WTC11 (cell line): Measurements from ENCODE around the gene HECW1. TPM values are rescaled to one million over a fixed set of nuclear protein-coding genes. Genes with fewer than 3 reads are reported as not detected.

Experiments
- ATAC-seq: fragments of 200-7000 bp; cut with Tn5 transposase; 2 replicates; pipeline ENCODE4 v1.10.0; 2021; ENCODE audit warnings: mild to moderate bottlenecking, moderate library complexity
- CTCF ChIA-PET: fragments of 300-600 bp; sonication (Branson Sonifier 250); formaldehyde crosslinking; loops from one replicate; lab custom pipeline; 2021; ENCODE audit warnings: antibody characterized with exemption; lab: Charles Lee
- POLR2A ChIA-PET: fragments of 350-600 bp; sonication (Branson Sonifier 250); formaldehyde crosslinking; loops from one replicate; lab custom pipeline; 2021; ENCODE audit warnings: antibody characterized with exemption; lab: Charles Lee
- DNase-seq: peaks from one replicate; pipeline ENCODE4 v3.0.0; 2021; ENCODE audit warnings: low spot score
- H3K27ac Mint-ChIP-seq: 2 replicates; pipeline ENCODE4 v1.8.0; 2021; ENCODE audit warnings: mixed read lengths
- H3K27me3 Mint-ChIP-seq: 2 replicates; pipeline ENCODE4 v1.8.0; 2021; ENCODE audit warnings: low read depth, mild to moderate bottlenecking, moderate library complexity, mixed read lengths
- H3K36me3 Mint-ChIP-seq: 2 replicates; pipeline ENCODE4 v1.8.0; 2021; ENCODE audit warnings: mixed read lengths
- H3K4me1 Mint-ChIP-seq: 2 replicates; pipeline ENCODE4 v1.8.0; 2022; ENCODE audit warnings: mixed read lengths
- H3K4me3 Mint-ChIP-seq: 2 replicates; pipeline ENCODE4 v1.8.0; 2021; ENCODE audit warnings: mild to moderate bottlenecking, moderate library complexity, mixed read lengths
- H3K9me3 Mint-ChIP-seq: 2 replicates; pipeline ENCODE4 v1.8.0; 2021; ENCODE audit warnings: mixed read lengths
- CBFB ChIP-seq: sonication (generic); formaldehyde crosslinking; IDR thresholded peaks from 2 replicates; pipeline ENCODE4 v1.8.1; 2022; ENCODE audit warnings: mild to moderate bottlenecking, low read depth, missing genetic modification reagents
- CDX4 ChIP-seq: fragments of 250-450 bp; sonication (Bioruptor Pico); IDR thresholded peaks from 2 replicates; pipeline ENCODE4 v1.9.0; 2021; ENCODE audit warnings: moderate library complexity, mild to moderate bottlenecking, inconsistent platforms, borderline replicate concordance
- CREM ChIP-seq: sonication (generic); formaldehyde crosslinking; IDR thresholded peaks from 2 replicates; pipeline ENCODE4 v1.8.1; 2022; ENCODE audit warnings: mild to moderate bottlenecking, missing genetic modification reagents, moderate library complexity
- ETV6 ChIP-seq: sonication (generic); formaldehyde crosslinking; IDR thresholded peaks from 2 replicates; pipeline ENCODE4 v1.8.1; 2022; ENCODE audit warnings: mild to moderate bottlenecking, missing genetic modification reagents
- HMGXB4 ChIP-seq: sonication (generic); formaldehyde crosslinking; IDR thresholded peaks from 2 replicates; pipeline ENCODE4 v1.8.1; 2023; ENCODE audit warnings: mild to moderate bottlenecking, moderate library complexity, missing genetic modification reagents
- IRF1 ChIP-seq: sonication (generic); formaldehyde crosslinking; IDR thresholded peaks from 2 replicates; pipeline ENCODE4 v1.8.0; 2023; ENCODE audit warnings: missing genetic modification reagents
- SOX15 ChIP-seq: fragments of 250-450 bp; sonication (Bioruptor Pico); IDR thresholded peaks from 2 replicates; pipeline ENCODE4 v1.9.0; 2021; ENCODE audit warnings: mild to moderate bottlenecking
- ZNF121 ChIP-seq: sonication (generic); formaldehyde crosslinking; IDR thresholded peaks from 2 replicates; pipeline ENCODE4 v1.8.0; 2023; ENCODE audit warnings: missing genetic modification reagents
- ZNF138 ChIP-seq: sonication (generic); formaldehyde crosslinking; conservative IDR thresholded peaks from 2 replicates; pipeline ENCODE4 v1.8.1; 2022; ENCODE audit warnings: mild to moderate bottlenecking, moderate library complexity, missing genetic modification reagents
- ZNF423 ChIP-seq: fragments of 250-450 bp; sonication (Bioruptor Pico); IDR thresholded peaks from 2 replicates; pipeline ENCODE4 v2.1.2; 2022; ENCODE audit warnings: mild to moderate bottlenecking, moderate library complexity
- ZNF512 ChIP-seq: sonication (generic); formaldehyde crosslinking; IDR thresholded peaks from 2 replicates; pipeline ENCODE4 v1.8.1; 2022; ENCODE audit warnings: missing genetic modification reagents, borderline replicate concordance
- total RNA-seq: library from RNA; stranded (reverse); gene quantifications from 3 replicates; pipeline ENCODE4 v1.2.3, GENCODE V29; 2021
- TF ChIP-seq, protein P1 (sequence below): sonication (generic); formaldehyde crosslinking; IDR thresholded peaks from 2 replicates; pipeline ENCODE4 v1.8.1; 2022; ENCODE audit warnings: mild to moderate bottlenecking, moderate library complexity, missing genetic modification reagents
- TF ChIP-seq, protein P2 (sequence below): sonication (generic); formaldehyde crosslinking; IDR thresholded peaks from 2 replicates; pipeline ENCODE4 v1.8.1; 2023; ENCODE audit warnings: mild to moderate bottlenecking, missing genetic modification reagents, moderate library complexity
- TF ChIP-seq, protein P3 (sequence below): sonication (generic); formaldehyde crosslinking; IDR thresholded peaks from 2 replicates; pipeline ENCODE4 v1.8.0; 2022; ENCODE audit warnings: mild to moderate bottlenecking, missing genetic modification reagents
- TF ChIP-seq, protein P4 (sequence below): sonication (generic); formaldehyde crosslinking; IDR thresholded peaks from 2 replicates; pipeline ENCODE4 v1.8.1; 2023; ENCODE audit warnings: mild to moderate bottlenecking, missing genetic modification reagents
- TF ChIP-seq, protein P5 (sequence below): fragments of 250-450 bp; sonication (Bioruptor Pico); conservative IDR thresholded peaks from 2 replicates; pipeline ENCODE4 v1.9.0; 2021; ENCODE audit warnings: mild to moderate bottlenecking
- TF ChIP-seq, protein P6 (sequence below): sonication (generic); formaldehyde crosslinking; IDR thresholded peaks from 2 replicates; pipeline ENCODE4 v1.8.1; 2022; ENCODE audit warnings: low read depth, missing genetic modification reagents, borderline replicate concordance

HECW1 gene
- total RNA-seq, 1 experiment from 2014 or later = 6.1 TPM

DNA sequence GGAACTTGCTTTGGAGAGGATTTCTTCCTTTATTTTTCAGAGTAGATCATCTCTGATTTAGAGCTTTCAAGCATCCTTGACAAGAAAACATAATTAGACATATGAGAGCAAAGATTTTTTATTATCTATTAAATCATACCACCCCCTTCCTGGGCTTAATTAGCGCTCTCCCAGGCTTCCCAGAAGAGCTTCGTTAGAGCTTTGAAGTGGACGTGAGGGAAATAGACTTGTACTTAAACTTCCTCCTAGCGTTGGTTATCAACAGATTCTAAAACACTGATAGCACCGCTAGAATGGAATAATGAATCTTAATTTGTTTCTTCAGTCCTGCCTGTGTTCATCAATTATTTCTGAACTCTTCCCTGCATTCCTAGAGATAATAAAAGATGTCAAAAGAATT lies 296.5 kb downstream of the HECW1 start:
- CTCF ChIA-PET = no interaction called here
- Mint-ChIP-seq H3K9me3 (no peaks in the 10 kb centered on the region), H3K27ac (no peak overlapping the region), H3K27me3 (no peaks in the 10 kb centered on the region), H3K36me3 (no peaks in the 10 kb centered on the region), H3K4me1 (peaks cover 10% of the 10 kb centered on the region), H3K4me3 (no peak overlapping the region)
- DNase-seq (no peak), ATAC-seq (no peak)
- TF ChIP-seq, protein P1, sequence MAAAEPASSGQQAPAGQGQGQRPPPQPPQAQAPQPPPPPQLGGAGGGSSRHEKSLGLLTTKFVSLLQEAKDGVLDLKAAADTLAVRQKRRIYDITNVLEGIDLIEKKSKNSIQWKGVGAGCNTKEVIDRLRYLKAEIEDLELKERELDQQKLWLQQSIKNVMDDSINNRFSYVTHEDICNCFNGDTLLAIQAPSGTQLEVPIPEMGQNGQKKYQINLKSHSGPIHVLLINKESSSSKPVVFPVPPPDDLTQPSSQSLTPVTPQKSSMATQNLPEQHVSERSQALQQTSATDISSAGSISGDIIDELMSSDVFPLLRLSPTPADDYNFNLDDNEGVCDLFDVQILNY (CRISPR knock-in tag) = no peak
- POLR2A ChIA-PET = no interaction called here

DNA sequence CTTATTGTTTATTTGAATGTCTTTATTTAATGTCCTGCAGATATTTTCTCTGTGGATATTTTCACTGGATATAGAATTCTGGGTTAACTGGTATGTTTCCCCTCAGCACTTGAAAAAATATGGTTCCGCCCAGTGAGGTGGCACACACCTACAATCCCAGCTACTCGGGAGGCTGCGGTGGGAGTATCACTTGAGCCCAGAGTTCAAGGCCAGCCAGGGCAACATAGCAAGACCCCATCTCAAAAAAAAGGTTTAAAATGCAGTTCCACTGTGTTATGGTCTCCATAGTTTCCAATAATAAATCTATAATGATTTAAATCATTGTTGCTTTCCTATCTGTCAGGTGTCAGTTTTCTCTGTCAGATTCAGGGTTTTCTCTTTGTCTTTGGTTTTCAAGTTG lies 305.0 kb downstream of the HECW1 start:
- Mint-ChIP-seq H3K4me1 (no peaks in the 10 kb centered on the region; the same call in 1 of the 2 replicates), H3K27ac (no peak overlapping the region), H3K27me3 (no peaks in the 10 kb centered on the region), H3K36me3 (peaks cover 22% of the 10 kb centered on the region), H3K4me3 (no peak overlapping the region), H3K9me3 (peaks cover 23% of the 10 kb centered on the region)
- ChIA-PET CTCF (interaction anchor here (1.0 to 1.1 kb wide), 2 partner anchors 22 to 165 kb away, joined by 3 to 4 read pairs; partner anchors contain the start of gene STK17A), POLR2A (no interaction called here)
- DNase-seq (no peak), ATAC-seq (no peak)
- TF ChIP-seq ZNF121 (CRISPR knock-in tag) (peak; percentile 91; the same call in 1 of the 2 replicates), IRF1 (CRISPR knock-in tag) (no peak), ZNF423 (CRISPR knock-in tag) (no peak), HMGXB4 (CRISPR knock-in tag) (no peak), CDX4 (CRISPR knock-in tag) (no peak)
- TF ChIP-seq, protein P2, sequence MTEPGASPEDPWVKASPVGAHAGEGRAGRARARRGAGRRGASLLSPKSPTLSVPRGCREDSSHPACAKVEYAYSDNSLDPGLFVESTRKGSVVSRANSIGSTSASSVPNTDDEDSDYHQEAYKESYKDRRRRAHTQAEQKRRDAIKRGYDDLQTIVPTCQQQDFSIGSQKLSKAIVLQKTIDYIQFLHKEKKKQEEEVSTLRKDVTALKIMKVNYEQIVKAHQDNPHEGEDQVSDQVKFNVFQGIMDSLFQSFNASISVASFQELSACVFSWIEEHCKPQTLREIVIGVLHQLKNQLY (CRISPR knock-in tag) = no peak

GRCh38 chr7:43430411-43430810 lies 318.0 kb downstream of the HECW1 start:
- H3K36me3 Mint-ChIP-seq = no peaks in the 10 kb centered on the region
- H3K4me1 Mint-ChIP-seq = peaks cover 5% of the 10 kb centered on the region; the same call in 1 of the 2 replicates
- no peak overlapping the region for H3K4me3 Mint-ChIP-seq
- H3K9me3 Mint-ChIP-seq = peaks cover 14% of the 10 kb centered on the region
- H3K27ac Mint-ChIP-seq = no peak overlapping the region
- no peak for ATAC-seq
- no peaks in the 10 kb centered on the region for H3K27me3 Mint-ChIP-seq
- ChIA-PET POLR2A (interaction anchor here (0.6 kb wide), 1 partner anchor 467 kb away, joined by 4 read pairs; no protein-coding TSS in a partner anchor), CTCF (interaction anchor here (2.7 kb wide), 1 partner anchor 9 kb away, joined by 14 read pairs; no protein-coding TSS in a partner anchor)
- DNase-seq = no peak
- no peak for TF ChIP-seq CBFB
- no peak for TF ChIP-seq CREM (CRISPR knock-in tag)
- TF ChIP-seq, protein P3, sequence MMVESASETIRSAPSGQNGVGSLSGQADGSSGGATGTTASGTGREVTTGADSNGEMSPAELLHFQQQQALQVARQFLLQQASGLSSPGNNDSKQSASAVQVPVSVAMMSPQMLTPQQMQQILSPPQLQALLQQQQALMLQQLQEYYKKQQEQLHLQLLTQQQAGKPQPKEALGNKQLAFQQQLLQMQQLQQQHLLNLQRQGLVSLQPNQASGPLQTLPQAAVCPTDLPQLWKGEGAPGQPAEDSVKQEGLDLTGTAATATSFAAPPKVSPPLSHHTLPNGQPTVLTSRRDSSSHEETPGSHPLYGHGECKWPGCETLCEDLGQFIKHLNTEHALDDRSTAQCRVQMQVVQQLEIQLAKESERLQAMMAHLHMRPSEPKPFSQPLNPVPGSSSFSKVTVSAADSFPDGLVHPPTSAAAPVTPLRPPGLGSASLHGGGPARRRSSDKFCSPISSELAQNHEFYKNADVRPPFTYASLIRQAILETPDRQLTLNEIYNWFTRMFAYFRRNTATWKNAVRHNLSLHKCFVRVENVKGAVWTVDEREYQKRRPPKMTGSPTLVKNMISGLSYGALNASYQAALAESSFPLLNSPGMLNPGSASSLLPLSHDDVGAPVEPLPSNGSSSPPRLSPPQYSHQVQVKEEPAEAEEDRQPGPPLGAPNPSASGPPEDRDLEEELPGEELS (CRISPR knock-in tag) = no peak
- no peak for TF ChIP-seq ETV6 (CRISPR knock-in tag)
- TF ChIP-seq, protein P4, sequence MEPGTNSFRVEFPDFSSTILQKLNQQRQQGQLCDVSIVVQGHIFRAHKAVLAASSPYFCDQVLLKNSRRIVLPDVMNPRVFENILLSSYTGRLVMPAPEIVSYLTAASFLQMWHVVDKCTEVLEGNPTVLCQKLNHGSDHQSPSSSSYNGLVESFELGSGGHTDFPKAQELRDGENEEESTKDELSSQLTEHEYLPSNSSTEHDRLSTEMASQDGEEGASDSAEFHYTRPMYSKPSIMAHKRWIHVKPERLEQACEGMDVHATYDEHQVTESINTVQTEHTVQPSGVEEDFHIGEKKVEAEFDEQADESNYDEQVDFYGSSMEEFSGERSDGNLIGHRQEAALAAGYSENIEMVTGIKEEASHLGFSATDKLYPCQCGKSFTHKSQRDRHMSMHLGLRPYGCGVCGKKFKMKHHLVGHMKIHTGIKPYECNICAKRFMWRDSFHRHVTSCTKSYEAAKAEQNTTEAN (CRISPR knock-in tag) = no peak
- TF ChIP-seq, protein P5, sequence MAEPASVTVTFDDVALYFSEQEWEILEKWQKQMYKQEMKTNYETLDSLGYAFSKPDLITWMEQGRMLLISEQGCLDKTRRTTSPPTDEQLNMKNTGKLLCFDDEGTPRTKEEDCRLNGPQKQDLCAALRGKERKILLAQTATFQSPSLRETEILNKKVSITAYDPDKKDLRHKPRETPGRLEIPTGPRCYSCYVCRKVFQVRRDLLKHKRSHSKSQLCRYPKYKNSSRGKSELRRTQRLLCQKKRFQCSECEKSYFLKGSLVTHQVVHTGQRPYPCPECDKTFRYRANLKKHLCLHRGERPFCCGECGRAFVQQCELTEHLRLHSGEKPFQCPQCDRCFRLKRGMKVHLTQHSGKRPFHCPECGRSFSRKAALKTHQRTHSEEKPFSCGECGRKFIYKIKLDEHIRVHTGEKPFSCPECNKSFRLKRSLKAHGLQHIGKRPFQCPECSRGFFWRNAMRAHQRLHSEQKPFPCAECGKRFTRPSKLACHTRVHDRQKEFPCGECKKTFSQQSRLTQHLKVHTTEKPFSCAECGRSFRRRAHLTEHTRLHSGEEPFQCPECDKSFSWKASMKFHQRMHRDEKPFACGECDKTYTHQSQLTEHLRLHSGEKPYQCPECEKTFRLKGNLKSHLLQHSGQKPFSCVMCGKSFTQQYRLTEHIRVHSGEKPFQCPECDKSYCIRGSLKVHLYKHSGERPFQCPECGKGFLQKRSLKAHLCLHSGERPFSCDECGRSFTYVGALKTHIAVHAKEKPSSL (CRISPR knock-in tag) = no peak
- TF ChIP-seq, protein P6, sequence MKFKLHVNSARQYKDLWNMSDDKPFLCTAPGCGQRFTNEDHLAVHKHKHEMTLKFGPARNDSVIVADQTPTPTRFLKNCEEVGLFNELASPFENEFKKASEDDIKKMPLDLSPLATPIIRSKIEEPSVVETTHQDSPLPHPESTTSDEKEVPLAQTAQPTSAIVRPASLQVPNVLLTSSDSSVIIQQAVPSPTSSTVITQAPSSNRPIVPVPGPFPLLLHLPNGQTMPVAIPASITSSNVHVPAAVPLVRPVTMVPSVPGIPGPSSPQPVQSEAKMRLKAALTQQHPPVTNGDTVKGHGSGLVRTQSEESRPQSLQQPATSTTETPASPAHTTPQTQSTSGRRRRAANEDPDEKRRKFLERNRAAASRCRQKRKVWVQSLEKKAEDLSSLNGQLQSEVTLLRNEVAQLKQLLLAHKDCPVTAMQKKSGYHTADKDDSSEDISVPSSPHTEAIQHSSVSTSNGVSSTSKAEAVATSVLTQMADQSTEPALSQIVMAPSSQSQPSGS (CRISPR knock-in tag) = no peak
- no peak for TF ChIP-seq ZNF512
- no peak for TF ChIP-seq SOX15 (CRISPR knock-in tag)
- no peak for TF ChIP-seq ZNF138 (CRISPR knock-in tag)
